WTC11 (cell line): ENCODE data around the gene FHL3. TPM values are rescaled to one million over a fixed set of nuclear protein-coding genes. Genes with fewer than 3 reads are reported as not detected.

Source experiments
- ESRRA ChIP-seq: sonication (generic); formaldehyde crosslinking; IDR thresholded peaks from 2 replicates; pipeline ENCODE4 v1.8.1; 2022; ENCODE audit warnings: mild to moderate bottlenecking, missing genetic modification reagents, borderline replicate concordance
- FOXJ3 ChIP-seq: sonication (generic); formaldehyde crosslinking; IDR thresholded peaks from 2 replicates; pipeline ENCODE4 v1.9.0; 2021; ENCODE audit warnings: missing genetic modification reagents, mild to moderate bottlenecking, borderline replicate concordance
- HMGA2 ChIP-seq: fragments of 250-450 bp; sonication (Bioruptor Pico); IDR thresholded peaks from 2 replicates; pipeline ENCODE4 v1.4.0; 2021; ENCODE audit warnings: mild to moderate bottlenecking, moderate library complexity
- JAZF1 ChIP-seq: fragments of 250-450 bp; sonication (Bioruptor Pico); IDR thresholded peaks from 2 replicates; pipeline ENCODE4 v1.9.0; 2021; ENCODE audit warnings: moderate library complexity, mild to moderate bottlenecking, inconsistent platforms
- JUN ChIP-seq: sonication (generic); formaldehyde crosslinking; IDR thresholded peaks from 2 replicates; pipeline ENCODE4 v1.8.0; 2023; ENCODE audit warnings: mild to moderate bottlenecking, missing genetic modification reagents
- MYBL2 ChIP-seq: sonication (generic); formaldehyde crosslinking; IDR thresholded peaks from 2 replicates; pipeline ENCODE4 v1.8.1; 2023; ENCODE audit warnings: mild to moderate bottlenecking, moderate library complexity, missing genetic modification reagents
- NR3C1 ChIP-seq: sonication (generic); formaldehyde crosslinking; conservative IDR thresholded peaks from 2 replicates; pipeline ENCODE4 v1.8.1; 2023; ENCODE audit warnings: low read depth, mild to moderate bottlenecking, missing genetic modification reagents
- SMAD3 ChIP-seq: sonication (generic); formaldehyde crosslinking; IDR thresholded peaks from 2 replicates; pipeline ENCODE4 v1.8.0; 2022; ENCODE audit warnings: missing genetic modification reagents, mild to moderate bottlenecking, borderline replicate concordance
- SP1 ChIP-seq: sonication (generic); formaldehyde crosslinking; conservative IDR thresholded peaks from 2 replicates; pipeline ENCODE4 v1.8.1; 2022; ENCODE audit warnings: missing genetic modification reagents
- TCF7 ChIP-seq: sonication (generic); formaldehyde crosslinking; IDR thresholded peaks from 2 replicates; pipeline ENCODE4 v1.8.0; 2022; ENCODE audit warnings: mild to moderate bottlenecking, low read depth, missing genetic modification reagents, moderate library complexity
- TEAD1 ChIP-seq: sonication (generic); formaldehyde crosslinking; IDR thresholded peaks from 2 replicates; pipeline ENCODE4 v1.8.0; 2022; ENCODE audit warnings: mild to moderate bottlenecking, missing genetic modification reagents
- ZNF263 ChIP-seq: sonication (generic); formaldehyde crosslinking; IDR thresholded peaks from 2 replicates; pipeline ENCODE4 v1.8.1; 2022; ENCODE audit warnings: low read depth, mild to moderate bottlenecking, moderate library complexity, missing genetic modification reagents
- ZNF671 ChIP-seq: fragments of 250-450 bp; sonication (Bioruptor Pico); IDR thresholded peaks from 2 replicates; pipeline ENCODE4 v1.8.0; 2021; ENCODE audit warnings: mild to moderate bottlenecking
- total RNA-seq: library from RNA; stranded (reverse); gene quantifications from 3 replicates; pipeline ENCODE4 v1.2.3, GENCODE V29; 2021
- TF ChIP-seq, protein P1 (sequence below): sonication (generic); formaldehyde crosslinking; IDR thresholded peaks from 2 replicates; pipeline ENCODE4 v1.8.1; 2022; ENCODE audit warnings: mild to moderate bottlenecking, missing genetic modification reagents, moderate library complexity, borderline replicate concordance
- TF ChIP-seq, protein P2 (sequence below): sonication (generic); formaldehyde crosslinking; IDR thresholded peaks from 2 replicates; pipeline ENCODE4 v1.8.1; 2022; ENCODE audit warnings: low read depth, missing genetic modification reagents, borderline replicate concordance
- TF ChIP-seq, protein P3 (sequence below): fragments of 200-600 bp; IDR thresholded peaks from 2 replicates; pipeline ENCODE4 v1.8.0; 2022; ENCODE audit warnings: antibody characterized with exemption
- TF ChIP-seq, protein P4 (sequence below): fragments of 250-450 bp; sonication (Bioruptor Pico); IDR thresholded peaks from 2 replicates; pipeline ENCODE4 v1.9.0; 2021; ENCODE audit warnings: mild to moderate bottlenecking
- TF ChIP-seq, protein P5 (sequence below): sonication (generic); formaldehyde crosslinking; IDR thresholded peaks from 2 replicates; pipeline ENCODE4 v1.8.1; 2022; ENCODE audit warnings: mild to moderate bottlenecking, moderate library complexity, missing genetic modification reagents
- TF ChIP-seq, protein P6 (sequence below): fragments of 250-450 bp; sonication (Bioruptor Pico); IDR thresholded peaks from 2 replicates; pipeline ENCODE4 v1.8.0; 2021; ENCODE audit warnings: mild to moderate bottlenecking
- TF ChIP-seq, protein P7 (sequence below): sonication (generic); formaldehyde crosslinking; IDR thresholded peaks from 2 replicates; pipeline ENCODE4 v1.8.0; 2022; ENCODE audit warnings: mild to moderate bottlenecking, missing genetic modification reagents
- TF ChIP-seq, protein P8 (sequence below): sonication (generic); formaldehyde crosslinking; IDR thresholded peaks from 2 replicates; pipeline ENCODE4 v1.8.1; 2023; ENCODE audit warnings: mild to moderate bottlenecking, missing genetic modification reagents, borderline replicate concordance
- TF ChIP-seq, protein P9 (sequence below): sonication (generic); formaldehyde crosslinking; conservative IDR thresholded peaks from 2 replicates; pipeline ENCODE4 v1.8.1; 2022; ENCODE audit warnings: mild to moderate bottlenecking, missing genetic modification reagents

Gene FHL3
- total RNA-seq, 1 experiment from 2014 or later: 34.4 TPM

DNA sequence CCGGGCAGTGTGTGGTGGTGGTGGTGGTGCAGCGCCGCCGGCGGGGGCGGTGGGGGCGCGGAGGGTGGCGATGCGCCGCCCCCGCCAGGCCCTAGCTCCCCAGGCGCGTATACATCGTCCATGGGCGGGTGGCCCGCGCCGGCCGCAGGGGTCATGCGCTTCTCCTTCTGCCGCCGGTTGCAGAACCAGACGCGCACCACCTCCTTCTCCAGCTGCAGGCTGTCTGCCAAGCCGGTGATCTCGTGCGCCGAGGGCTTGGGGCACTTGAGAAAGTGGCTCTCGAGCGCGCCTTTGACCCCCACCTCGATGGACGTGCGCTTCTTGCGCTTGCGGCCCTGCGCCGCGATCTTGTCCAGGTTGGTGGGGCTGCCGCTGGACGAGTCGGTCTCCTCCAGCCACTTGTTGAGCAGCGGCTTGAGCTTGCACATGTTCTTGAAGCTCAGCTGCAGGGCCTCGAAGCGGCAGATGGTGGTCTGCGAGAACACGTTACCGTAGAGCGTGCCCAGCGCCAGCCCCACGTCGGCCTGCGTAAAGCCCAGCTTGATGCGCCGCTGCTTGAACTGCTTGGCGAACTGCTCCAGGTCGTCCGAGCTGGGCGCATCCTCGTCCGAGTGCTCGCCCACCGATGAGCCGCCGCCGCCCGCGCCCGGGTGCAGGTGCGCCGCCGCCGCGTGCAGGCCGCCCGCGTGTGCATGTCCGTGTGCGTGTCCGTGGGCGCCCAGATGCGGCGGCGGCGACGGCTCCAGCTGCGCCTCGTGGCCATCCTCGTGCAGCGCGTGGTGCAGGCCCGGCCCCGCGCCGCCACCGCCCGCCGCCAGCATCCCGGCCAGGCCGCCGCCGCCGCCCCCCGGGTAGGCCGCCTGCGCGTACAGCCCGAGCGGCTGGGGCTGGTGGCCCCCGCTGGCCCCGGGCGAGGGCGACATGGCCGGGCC, 40.4 kb upstream of the FHL3 start (continued):
- TF ChIP-seq JUN (CRISPR knock-in tag) (peak; percentile 86; the same call in 1 of the 2 replicates), TEAD1 (peak; percentile 87; the same call in 1 of the 2 replicates), ZNF263 (CRISPR knock-in tag) (no peak), JAZF1 (CRISPR knock-in tag) (no peak), TCF7 (CRISPR knock-in tag) (peak; percentile 92), HMGA2 (CRISPR knock-in tag) (no peak), ESRRA (CRISPR knock-in tag) (peak; percentile 60; the same call in 1 of the 2 replicates), SP1 (CRISPR knock-in tag) (peak; percentile 64; the same call in 1 of the 2 replicates), MYBL2 (CRISPR knock-in tag) (peak; percentile 92), FOXJ3 (CRISPR knock-in tag) (no peak), SMAD3 (CRISPR knock-in tag) (0 out of 2 replicates have a peak, but pooled peaks have one; percentile 83), NR3C1 (CRISPR knock-in tag) (no peak), ZNF671 (CRISPR knock-in tag) (no peak)
- TF ChIP-seq, protein P1, sequence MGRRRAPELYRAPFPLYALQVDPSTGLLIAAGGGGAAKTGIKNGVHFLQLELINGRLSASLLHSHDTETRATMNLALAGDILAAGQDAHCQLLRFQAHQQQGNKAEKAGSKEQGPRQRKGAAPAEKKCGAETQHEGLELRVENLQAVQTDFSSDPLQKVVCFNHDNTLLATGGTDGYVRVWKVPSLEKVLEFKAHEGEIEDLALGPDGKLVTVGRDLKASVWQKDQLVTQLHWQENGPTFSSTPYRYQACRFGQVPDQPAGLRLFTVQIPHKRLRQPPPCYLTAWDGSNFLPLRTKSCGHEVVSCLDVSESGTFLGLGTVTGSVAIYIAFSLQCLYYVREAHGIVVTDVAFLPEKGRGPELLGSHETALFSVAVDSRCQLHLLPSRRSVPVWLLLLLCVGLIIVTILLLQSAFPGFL (CRISPR knock-in tag): 0 out of 2 replicates have a peak, but pooled peaks have one; percentile 61
- TF ChIP-seq, protein P2, sequence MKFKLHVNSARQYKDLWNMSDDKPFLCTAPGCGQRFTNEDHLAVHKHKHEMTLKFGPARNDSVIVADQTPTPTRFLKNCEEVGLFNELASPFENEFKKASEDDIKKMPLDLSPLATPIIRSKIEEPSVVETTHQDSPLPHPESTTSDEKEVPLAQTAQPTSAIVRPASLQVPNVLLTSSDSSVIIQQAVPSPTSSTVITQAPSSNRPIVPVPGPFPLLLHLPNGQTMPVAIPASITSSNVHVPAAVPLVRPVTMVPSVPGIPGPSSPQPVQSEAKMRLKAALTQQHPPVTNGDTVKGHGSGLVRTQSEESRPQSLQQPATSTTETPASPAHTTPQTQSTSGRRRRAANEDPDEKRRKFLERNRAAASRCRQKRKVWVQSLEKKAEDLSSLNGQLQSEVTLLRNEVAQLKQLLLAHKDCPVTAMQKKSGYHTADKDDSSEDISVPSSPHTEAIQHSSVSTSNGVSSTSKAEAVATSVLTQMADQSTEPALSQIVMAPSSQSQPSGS (CRISPR knock-in tag): peak; percentile 82; the same call in 1 of the 2 replicates
- TF ChIP-seq, protein P3, sequence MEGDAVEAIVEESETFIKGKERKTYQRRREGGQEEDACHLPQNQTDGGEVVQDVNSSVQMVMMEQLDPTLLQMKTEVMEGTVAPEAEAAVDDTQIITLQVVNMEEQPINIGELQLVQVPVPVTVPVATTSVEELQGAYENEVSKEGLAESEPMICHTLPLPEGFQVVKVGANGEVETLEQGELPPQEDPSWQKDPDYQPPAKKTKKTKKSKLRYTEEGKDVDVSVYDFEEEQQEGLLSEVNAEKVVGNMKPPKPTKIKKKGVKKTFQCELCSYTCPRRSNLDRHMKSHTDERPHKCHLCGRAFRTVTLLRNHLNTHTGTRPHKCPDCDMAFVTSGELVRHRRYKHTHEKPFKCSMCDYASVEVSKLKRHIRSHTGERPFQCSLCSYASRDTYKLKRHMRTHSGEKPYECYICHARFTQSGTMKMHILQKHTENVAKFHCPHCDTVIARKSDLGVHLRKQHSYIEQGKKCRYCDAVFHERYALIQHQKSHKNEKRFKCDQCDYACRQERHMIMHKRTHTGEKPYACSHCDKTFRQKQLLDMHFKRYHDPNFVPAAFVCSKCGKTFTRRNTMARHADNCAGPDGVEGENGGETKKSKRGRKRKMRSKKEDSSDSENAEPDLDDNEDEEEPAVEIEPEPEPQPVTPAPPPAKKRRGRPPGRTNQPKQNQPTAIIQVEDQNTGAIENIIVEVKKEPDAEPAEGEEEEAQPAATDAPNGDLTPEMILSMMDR: no peak
- TF ChIP-seq, protein P4, sequence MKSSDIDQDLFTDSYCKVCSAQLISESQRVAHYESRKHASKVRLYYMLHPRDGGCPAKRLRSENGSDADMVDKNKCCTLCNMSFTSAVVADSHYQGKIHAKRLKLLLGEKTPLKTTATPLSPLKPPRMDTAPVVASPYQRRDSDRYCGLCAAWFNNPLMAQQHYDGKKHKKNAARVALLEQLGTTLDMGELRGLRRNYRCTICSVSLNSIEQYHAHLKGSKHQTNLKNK (CRISPR knock-in tag): no peak
- TF ChIP-seq, protein P5, sequence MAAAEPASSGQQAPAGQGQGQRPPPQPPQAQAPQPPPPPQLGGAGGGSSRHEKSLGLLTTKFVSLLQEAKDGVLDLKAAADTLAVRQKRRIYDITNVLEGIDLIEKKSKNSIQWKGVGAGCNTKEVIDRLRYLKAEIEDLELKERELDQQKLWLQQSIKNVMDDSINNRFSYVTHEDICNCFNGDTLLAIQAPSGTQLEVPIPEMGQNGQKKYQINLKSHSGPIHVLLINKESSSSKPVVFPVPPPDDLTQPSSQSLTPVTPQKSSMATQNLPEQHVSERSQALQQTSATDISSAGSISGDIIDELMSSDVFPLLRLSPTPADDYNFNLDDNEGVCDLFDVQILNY (CRISPR knock-in tag): peak; percentile 55; the same call in 1 of the 2 replicates
- TF ChIP-seq, protein P6, sequence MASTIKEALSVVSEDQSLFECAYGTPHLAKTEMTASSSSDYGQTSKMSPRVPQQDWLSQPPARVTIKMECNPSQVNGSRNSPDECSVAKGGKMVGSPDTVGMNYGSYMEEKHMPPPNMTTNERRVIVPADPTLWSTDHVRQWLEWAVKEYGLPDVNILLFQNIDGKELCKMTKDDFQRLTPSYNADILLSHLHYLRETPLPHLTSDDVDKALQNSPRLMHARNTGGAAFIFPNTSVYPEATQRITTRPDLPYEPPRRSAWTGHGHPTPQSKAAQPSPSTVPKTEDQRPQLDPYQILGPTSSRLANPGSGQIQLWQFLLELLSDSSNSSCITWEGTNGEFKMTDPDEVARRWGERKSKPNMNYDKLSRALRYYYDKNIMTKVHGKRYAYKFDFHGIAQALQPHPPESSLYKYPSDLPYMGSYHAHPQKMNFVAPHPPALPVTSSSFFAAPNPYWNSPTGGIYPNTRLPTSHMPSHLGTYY: no peak
- TF ChIP-seq, protein P7, sequence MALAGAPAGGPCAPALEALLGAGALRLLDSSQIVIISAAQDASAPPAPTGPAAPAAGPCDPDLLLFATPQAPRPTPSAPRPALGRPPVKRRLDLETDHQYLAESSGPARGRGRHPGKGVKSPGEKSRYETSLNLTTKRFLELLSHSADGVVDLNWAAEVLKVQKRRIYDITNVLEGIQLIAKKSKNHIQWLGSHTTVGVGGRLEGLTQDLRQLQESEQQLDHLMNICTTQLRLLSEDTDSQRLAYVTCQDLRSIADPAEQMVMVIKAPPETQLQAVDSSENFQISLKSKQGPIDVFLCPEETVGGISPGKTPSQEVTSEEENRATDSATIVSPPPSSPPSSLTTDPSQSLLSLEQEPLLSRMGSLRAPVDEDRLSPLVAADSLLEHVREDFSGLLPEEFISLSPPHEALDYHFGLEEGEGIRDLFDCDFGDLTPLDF: peak; percentile 83
- TF ChIP-seq, protein P8, sequence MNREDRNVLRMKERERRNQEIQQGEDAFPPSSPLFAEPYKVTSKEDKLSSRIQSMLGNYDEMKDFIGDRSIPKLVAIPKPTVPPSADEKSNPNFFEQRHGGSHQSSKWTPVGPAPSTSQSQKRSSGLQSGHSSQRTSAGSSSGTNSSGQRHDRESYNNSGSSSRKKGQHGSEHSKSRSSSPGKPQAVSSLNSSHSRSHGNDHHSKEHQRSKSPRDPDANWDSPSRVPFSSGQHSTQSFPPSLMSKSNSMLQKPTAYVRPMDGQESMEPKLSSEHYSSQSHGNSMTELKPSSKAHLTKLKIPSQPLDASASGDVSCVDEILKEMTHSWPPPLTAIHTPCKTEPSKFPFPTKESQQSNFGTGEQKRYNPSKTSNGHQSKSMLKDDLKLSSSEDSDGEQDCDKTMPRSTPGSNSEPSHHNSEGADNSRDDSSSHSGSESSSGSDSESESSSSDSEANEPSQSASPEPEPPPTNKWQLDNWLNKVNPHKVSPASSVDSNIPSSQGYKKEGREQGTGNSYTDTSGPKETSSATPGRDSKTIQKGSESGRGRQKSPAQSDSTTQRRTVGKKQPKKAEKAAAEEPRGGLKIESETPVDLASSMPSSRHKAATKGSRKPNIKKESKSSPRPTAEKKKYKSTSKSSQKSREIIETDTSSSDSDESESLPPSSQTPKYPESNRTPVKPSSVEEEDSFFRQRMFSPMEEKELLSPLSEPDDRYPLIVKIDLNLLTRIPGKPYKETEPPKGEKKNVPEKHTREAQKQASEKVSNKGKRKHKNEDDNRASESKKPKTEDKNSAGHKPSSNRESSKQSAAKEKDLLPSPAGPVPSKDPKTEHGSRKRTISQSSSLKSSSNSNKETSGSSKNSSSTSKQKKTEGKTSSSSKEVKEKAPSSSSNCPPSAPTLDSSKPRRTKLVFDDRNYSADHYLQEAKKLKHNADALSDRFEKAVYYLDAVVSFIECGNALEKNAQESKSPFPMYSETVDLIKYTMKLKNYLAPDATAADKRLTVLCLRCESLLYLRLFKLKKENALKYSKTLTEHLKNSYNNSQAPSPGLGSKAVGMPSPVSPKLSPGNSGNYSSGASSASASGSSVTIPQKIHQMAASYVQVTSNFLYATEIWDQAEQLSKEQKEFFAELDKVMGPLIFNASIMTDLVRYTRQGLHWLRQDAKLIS (CRISPR knock-in tag): no peak
- TF ChIP-seq, protein P9, sequence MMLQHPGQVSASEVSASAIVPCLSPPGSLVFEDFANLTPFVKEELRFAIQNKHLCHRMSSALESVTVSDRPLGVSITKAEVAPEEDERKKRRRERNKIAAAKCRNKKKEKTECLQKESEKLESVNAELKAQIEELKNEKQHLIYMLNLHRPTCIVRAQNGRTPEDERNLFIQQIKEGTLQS (CRISPR knock-in tag): peak; percentile 89
